GM04503 (cell line): ENCODE data around the gene YARS1.

Source experiments
- DNase-seq: peaks from one replicate; pipeline ENCODE4 v3.0.0-alpha.2; 2012; ENCODE audit warnings: low read depth

Gene YARS1

DNA sequence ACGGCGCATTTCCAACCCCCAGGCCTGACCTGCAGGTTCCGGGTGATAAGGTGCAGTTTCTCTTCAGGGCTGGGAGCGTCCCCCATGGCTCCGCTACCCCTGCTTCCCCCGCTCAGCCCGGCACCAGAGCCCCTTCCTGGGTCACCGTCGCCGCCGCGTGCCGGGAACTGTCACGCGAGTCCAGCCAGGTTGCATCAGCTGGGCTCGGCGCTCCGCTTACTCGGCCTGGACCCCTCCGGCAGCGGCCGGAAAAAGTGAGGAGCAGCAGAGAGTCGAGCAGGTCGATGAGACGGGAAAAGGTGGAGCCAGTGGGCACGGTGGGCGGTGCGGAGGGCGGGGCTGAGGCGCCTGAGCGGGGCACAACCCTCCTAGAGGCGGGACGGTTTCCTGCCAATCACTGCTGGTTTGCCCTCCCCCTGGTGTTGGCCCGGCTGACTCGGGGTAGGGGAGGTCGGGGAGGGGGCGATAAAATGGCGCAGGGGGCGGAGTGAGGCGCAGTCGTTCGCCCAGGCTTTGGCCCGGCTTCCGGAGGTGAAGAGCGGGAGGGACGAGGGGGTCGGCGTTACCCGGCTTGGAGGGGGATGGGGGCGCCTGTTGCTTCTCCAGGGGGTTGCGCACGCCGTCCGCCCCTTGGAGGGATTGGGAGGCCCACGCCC, at the start of gene YARS1, which contains the start of gene S100PBP:
YARS1 (minus strand) TSS at position 200 of the 656 bp plus-strand sequence; CDS start at position 86, 114 bp downstream.
S100PBP (plus strand) TSS at position 495 of the 656 bp plus-strand sequence. CDS start 8,447 bp downstream, outside the sequence.
- DNase-seq: peak; percentile 90

DNA sequence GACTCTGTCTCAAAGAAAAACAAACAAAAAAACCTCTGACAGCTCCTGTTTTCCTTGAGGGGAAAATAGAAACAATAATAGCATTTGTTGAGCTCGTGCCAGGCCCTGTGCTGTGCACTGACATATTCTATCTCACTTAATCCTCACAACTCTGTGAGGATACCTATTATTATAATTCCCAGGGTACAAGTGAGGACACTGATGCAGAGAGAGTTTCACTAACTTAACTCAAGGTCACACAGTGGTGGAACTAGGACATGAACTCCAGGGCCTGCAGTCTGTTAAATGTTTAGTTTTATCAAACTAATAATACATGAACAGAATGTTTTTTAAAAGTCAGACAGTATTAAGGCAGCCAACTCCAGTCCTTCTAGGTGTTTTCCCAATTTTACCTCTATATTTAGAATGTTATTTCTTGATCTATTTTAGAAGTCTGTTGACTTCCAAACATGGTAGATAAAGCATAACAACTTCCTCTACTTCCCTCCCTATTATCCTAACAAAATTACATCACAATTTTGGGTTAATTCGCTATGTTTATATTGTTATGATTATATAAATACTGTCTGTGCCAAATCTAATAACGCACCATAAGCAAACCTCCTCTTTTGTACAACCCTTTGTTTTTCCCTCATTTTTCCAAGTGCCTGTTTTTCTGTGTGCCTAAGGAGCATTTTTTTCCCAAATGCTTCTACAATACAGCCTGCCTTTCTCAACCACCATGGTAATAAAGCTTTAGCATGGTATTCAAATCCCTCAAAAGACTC, 48.7 kb upstream of the YARS1 start:
- no peak for DNase-seq

GRCh38 chr1:32864375-32865019, 47.3 kb upstream of the YARS1 start:
- DNase-seq: no peak

GRCh38 chr1:32863881-32864245, 46.7 kb upstream of the YARS1 start:
- DNase-seq: no peak

DNA sequence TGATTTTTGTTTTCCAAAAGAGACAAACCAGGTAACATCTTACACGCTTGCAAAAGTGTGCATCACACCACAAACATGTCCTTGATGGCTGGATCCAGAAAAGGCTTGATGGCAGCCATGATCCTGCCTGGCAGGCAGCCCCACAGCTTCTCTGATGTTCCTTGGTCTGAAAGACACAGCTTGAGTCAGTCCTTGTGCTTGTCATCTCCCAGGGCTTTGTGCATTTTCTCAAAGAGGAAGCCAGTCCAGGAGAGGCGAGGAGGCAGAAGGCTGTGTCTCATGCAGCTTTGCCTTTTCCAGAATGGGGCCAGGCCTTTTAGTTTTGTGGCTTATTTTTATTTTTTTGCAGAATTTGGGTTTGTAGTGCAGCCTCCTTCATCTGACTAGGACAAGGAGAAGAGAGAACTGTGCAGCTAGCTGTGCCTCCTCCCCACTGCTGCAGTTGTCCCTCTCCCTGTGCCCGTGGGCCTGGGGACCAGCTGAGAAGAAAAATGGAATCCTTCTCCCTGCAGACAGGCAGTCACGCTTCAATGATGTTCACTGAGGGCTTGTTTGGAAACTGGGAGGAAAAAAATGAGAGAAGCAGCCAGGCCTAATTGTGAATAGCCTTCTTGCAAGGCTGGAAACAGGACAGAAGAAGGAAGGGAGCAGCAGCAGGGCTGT, 46.2 kb upstream of the YARS1 start:
- DNase-seq: no peak

DNA sequence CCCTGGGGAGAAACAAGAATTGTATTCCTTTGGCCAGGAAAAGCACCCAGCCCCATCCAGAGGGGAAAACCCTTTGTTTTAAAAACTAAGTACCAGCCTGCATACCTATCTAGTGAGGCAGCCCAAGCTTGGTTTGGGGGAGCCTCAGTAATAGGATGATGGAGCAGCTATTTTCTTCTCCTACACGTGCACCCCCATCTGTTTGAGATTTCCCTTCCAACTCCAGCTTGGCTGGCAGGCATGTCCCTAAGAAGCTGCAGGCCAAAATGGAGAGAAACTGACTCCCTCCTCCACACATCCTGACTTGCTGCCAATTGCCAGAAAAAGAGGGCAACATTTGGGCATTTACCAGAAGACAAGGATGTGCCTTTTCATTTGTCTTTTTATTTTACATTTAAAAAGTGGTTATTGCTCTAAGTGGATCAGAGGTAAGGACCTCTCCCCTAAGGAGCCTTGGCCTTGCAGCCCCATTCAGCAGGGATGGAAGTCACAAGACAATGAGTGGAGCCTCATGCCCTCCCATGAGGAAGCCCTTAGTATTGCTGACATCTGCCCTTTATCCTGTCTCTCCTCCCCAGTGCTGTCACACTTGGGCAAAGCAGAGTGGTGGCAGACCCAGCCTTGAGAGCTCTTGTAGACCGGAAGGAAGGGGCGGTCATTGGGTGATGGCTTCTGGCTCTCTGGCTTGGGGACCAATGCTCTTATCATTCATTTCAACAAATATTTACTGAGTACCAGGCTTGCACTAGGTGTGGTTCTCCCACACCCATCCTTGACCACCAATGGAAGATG, 44.9 kb upstream of the YARS1 start:
- peak; percentile 26 for DNase-seq

- DNase-seq: no peak
Observed at GRCh38 chr1:32860566-32860965, 43.4 kb upstream of the YARS1 start.

DNA sequence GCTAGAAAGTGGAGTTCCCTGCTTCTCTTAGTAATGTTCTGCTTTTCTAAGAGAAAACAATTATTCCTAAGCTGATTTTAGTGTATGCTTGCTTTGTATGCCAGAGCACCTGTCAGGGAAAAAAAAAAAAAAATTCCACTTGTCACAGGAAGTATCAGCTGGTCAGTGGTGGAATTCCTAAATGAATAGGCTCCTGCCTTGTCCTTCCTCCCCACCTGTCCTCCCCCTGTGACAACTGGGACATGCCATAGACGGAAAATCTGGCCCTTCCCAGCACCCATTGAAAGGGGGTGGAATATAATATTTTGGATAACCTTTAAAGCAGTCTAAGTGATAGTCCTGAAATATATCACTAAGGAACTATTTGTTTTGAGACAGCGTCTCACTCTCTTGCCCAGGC, 42.8 kb upstream of the YARS1 start:
- DNase-seq: no peak

GRCh38 chr1:32858791-32859190, 41.6 kb upstream of the YARS1 start:
- no peak for DNase-seq

- DNase-seq: no peak
Observed at GRCh38 chr1:32858136-32858535, 41.0 kb upstream of the YARS1 start.

DNA sequence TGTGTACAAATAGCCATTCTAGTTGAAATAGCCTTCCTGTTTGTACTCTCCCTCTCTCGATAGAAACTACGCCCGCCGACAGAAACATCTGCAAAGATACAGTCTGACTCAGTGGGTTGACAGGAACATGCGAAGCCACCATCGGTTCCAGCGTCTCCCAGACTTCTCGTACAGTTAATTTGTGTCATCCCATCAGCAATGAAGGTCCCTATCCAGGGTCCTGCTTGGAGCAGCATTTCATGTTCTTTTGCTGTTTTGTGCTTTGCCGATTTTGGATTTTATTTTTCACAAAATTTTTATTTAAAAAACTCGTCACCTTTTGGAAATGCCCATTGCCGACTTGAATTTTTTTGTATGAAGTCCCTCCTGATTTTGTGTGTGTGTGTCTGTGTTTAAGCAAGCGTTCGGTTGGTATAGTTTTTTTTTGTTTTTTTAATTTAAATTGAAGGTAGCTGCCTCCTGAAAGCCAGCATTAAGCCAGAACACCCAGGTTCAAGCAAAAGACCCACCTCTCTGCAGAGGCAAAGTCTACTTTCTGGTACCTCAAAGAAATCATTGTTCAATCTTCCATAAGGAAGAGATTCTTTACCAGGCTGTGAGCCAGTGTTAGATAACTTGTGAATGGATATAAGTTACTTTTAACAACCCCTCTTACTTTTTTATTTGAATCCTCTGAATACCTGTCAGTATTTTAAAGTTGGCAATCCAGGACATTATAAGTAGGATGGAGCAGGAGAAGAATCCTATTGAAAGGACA, 38.9 kb upstream of the YARS1 start:
- DNase-seq: no peak

GRCh38 chr1:32848354-32849063, 31.4 kb upstream of the YARS1 start:
- no peak for DNase-seq

DNA sequence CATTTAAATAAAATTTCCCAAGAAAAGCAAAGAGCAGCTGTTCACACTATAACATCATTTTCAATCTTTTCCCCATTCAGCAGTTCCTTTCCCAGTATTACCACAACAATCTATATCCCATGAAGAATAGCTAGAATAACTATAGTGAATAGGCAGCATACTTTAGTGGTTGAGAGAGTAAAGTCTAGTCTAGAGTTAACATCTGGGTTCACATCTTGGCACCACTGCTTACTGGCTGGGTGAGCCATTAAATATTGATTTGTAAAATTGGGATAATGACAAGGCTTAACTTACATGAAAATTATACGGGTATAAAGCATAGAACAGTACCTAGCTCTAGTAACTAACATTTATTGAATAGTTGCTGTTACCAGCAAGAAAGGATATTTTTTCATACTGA, 14.7 kb upstream of the YARS1 start:
- DNase-seq: no peak

DNA sequence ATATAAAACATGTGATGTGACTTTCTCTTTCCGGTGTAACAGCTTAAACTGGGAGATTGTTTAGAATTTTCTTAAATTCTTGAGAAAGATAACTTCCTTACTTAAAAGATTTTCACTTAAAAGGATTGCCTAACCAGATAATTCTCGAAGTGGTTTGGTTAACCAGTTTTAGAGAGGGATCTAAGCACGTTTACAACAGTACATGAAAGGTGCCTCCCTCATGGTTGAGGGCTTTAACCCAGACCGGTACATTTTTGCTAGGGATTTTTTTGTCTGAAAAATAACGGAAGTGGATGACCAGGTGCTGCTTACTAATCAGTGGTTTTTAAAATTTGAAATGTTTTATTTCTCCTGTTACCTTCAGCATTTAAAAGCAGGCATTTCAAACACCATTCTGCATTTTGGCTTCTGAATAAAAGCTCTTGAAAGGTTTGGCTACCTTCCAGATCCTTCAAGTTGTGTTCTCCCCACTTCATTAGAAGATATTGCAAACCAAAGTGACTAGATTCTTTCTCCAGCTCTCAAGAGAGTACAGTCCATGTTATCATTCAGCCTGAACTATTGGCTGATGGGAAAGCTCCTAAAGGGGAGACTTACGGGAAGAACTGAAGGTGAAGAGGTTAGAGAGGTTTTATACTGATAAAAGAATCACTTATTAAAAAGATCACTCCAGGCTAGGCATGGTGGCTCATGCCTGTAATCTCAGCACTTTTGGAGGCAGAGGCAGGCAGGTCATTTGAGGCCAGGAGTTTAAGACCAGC, 13.1 kb upstream of the YARS1 start:
- no peak for DNase-seq

- no peak for DNase-seq
Observed at GRCh38 chr1:32828341-32828740, 11.2 kb upstream of the YARS1 start.

- DNase-seq: no peak
Observed at GRCh38 chr1:32825181-32825580, 8.0 kb upstream of the YARS1 start.

DNA sequence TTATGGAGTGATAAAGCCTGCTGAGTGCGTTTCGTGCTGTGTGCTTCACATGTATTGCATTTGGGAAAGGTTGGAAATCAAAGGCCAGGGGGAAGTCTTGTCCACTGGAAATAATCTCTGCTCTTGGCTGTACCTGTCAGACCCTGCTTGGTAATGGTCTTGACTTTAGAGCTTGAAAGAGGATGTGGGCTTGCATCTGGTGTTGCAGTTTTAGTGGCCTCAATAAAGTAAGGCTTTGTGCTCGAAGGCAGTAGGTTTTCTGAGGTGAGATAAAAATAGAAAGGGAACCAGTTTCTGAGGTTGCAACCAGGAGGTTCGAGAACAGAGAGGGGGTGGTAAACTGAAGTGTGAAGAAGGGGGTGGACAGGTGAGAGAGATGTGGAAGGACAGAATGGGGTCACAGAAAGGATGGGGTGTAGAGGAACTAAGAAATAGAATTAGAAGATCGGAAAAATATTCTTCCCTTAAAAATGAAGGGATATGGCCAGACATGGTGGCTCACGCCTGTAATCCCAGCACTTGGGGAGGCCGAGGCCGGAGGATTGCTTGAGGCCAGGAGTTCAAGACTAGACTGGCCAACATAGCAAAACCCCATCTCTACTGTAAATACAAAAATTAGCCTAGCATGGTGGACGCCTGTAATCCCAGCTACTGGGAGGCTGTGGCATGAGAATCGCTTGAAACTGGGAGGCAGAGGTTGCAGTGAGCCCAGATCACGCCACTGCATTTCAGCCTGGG, 1.8 kb upstream of the YARS1 start:
- no peak for DNase-seq

- DNase-seq: no peak
Observed at GRCh38 chr1:32817815-32818786, 943 bp upstream of the YARS1 start.
